ENCODE data around the gene BCLAF3.

BCLAF3 gene

GRCh38 chrX:19966056-19966455 lies 24.8 kb downstream of the BCLAF3 start:
- H3K4me1 ChIP-seq (ENCODE audit: control insufficient read depth, low read depth, low read length) = no peaks in the 10 kb centered on the region
- peaks cover 11% of the 10 kb centered on the region for H3K9me3 ChIP-seq (ENCODE audit: control insufficient read depth, low read depth, low read length)
- no peak overlapping the region for H3K27ac ChIP-seq (ENCODE audit: low read length)
- peaks cover 6% of the 10 kb centered on the region for H3K36me3 ChIP-seq (ENCODE audit: control insufficient read depth, low read depth, low read length)
- no peaks in the 10 kb centered on the region for H3K27me3 ChIP-seq (ENCODE audit: control insufficient read depth, insufficient read depth, low read length)
- H3K9ac ChIP-seq (ENCODE audit: low read length) = no peak overlapping the region
- H3K4me3 ChIP-seq (ENCODE audit: low read length) = no peak overlapping the region

- Histone ChIP-seq H3K4me3 (ENCODE audit: low read length) (no peak overlapping the region), H3K9me3 (ENCODE audit: control insufficient read depth, low read depth, low read length) (peaks cover 11% of the 10 kb centered on the region), H3K9ac (ENCODE audit: low read length) (no peak overlapping the region), H3K27ac (ENCODE audit: low read length) (no peak overlapping the region), H3K36me3 (ENCODE audit: control insufficient read depth, low read depth, low read length) (peaks cover 6% of the 10 kb centered on the region), H3K27me3 (ENCODE audit: control insufficient read depth, insufficient read depth, low read length) (no peaks in the 10 kb centered on the region), H3K4me1 (ENCODE audit: control insufficient read depth, low read depth, low read length) (no peaks in the 10 kb centered on the region)
Measured at GRCh38 chrX:19964017-19964710, 26.7 kb downstream of the BCLAF3 start.

GRCh38 chrX:19960913-19961312 lies 29.9 kb downstream of the BCLAF3 start:
- no peaks in the 10 kb centered on the region for H3K27me3 ChIP-seq (ENCODE audit: control insufficient read depth, insufficient read depth, low read length)
- H3K9ac ChIP-seq (ENCODE audit: low read length) = no peak overlapping the region
- no peaks in the 10 kb centered on the region for H3K4me1 ChIP-seq (ENCODE audit: control insufficient read depth, low read depth, low read length)
- H3K4me3 ChIP-seq (ENCODE audit: low read length) = no peak overlapping the region
- no peak overlapping the region for H3K27ac ChIP-seq (ENCODE audit: low read length)
- H3K36me3 ChIP-seq (ENCODE audit: control insufficient read depth, low read depth, low read length) = peaks cover 2% of the 10 kb centered on the region
- H3K9me3 ChIP-seq (ENCODE audit: control insufficient read depth, low read depth, low read length) = peaks cover 11% of the 10 kb centered on the region

- no peak overlapping the region for H3K9ac ChIP-seq (ENCODE audit: low read length)
- no peaks in the 10 kb centered on the region for H3K36me3 ChIP-seq (ENCODE audit: control insufficient read depth, low read depth, low read length)
- no peak overlapping the region for H3K4me3 ChIP-seq (ENCODE audit: low read length)
- H3K9me3 ChIP-seq (ENCODE audit: control insufficient read depth, low read depth, low read length) = peaks cover 16% of the 10 kb centered on the region
- H3K27me3 ChIP-seq (ENCODE audit: control insufficient read depth, insufficient read depth, low read length) = no peaks in the 10 kb centered on the region
- H3K4me1 ChIP-seq (ENCODE audit: control insufficient read depth, low read depth, low read length) = no peaks in the 10 kb centered on the region
- no peak overlapping the region for H3K27ac ChIP-seq (ENCODE audit: low read length)
Measured at GRCh38 chrX:19958552-19959486, 32.0 kb downstream of the BCLAF3 start.

- Histone ChIP-seq H3K4me1 (ENCODE audit: control insufficient read depth, low read depth, low read length) (no peaks in the 10 kb centered on the region), H3K27ac (ENCODE audit: low read length) (no peak overlapping the region), H3K9me3 (ENCODE audit: control insufficient read depth, low read depth, low read length) (peaks cover 19% of the 10 kb centered on the region), H3K27me3 (ENCODE audit: control insufficient read depth, insufficient read depth, low read length) (no peaks in the 10 kb centered on the region), H3K9ac (ENCODE audit: low read length) (no peak overlapping the region), H3K36me3 (ENCODE audit: control insufficient read depth, low read depth, low read length) (no peaks in the 10 kb centered on the region), H3K4me3 (ENCODE audit: low read length) (no peak overlapping the region)
Measured at GRCh38 chrX:19956923-19957322, 33.9 kb downstream of the BCLAF3 start.

GRCh38 chrX:19956306-19956705 lies 34.6 kb downstream of the BCLAF3 start:
- Histone ChIP-seq H3K36me3 (ENCODE audit: control insufficient read depth, low read depth, low read length) (no peaks in the 10 kb centered on the region), H3K9me3 (ENCODE audit: control insufficient read depth, low read depth, low read length) (peaks cover 16% of the 10 kb centered on the region), H3K9ac (ENCODE audit: low read length) (no peak overlapping the region), H3K27ac (ENCODE audit: low read length) (no peak overlapping the region), H3K27me3 (ENCODE audit: control insufficient read depth, insufficient read depth, low read length) (no peaks in the 10 kb centered on the region), H3K4me1 (ENCODE audit: control insufficient read depth, low read depth, low read length) (no peaks in the 10 kb centered on the region), H3K4me3 (ENCODE audit: low read length) (no peak overlapping the region)

- Histone ChIP-seq H3K9ac (ENCODE audit: low read length) (no peak overlapping the region), H3K9me3 (ENCODE audit: control insufficient read depth, low read depth, low read length) (peaks cover 20% of the 10 kb centered on the region), H3K4me3 (ENCODE audit: low read length) (no peak overlapping the region), H3K36me3 (ENCODE audit: control insufficient read depth, low read depth, low read length) (no peaks in the 10 kb centered on the region), H3K27me3 (ENCODE audit: control insufficient read depth, insufficient read depth, low read length) (no peaks in the 10 kb centered on the region), H3K4me1 (ENCODE audit: control insufficient read depth, low read depth, low read length) (no peaks in the 10 kb centered on the region), H3K27ac (ENCODE audit: low read length) (no peak overlapping the region)
Measured at GRCh38 chrX:19955306-19955705, 35.6 kb downstream of the BCLAF3 start.

GRCh38 chrX:19954335-19955096 lies 36.3 kb downstream of the BCLAF3 start:
- H3K4me3 ChIP-seq (ENCODE audit: low read length) = no peak overlapping the region
- no peak overlapping the region for H3K9ac ChIP-seq (ENCODE audit: low read length)
- no peaks in the 10 kb centered on the region for H3K36me3 ChIP-seq (ENCODE audit: control insufficient read depth, low read depth, low read length)
- H3K9me3 ChIP-seq (ENCODE audit: control insufficient read depth, low read depth, low read length) = peaks cover 20% of the 10 kb centered on the region
- H3K27ac ChIP-seq (ENCODE audit: low read length) = no peak overlapping the region
- H3K27me3 ChIP-seq (ENCODE audit: control insufficient read depth, insufficient read depth, low read length) = no peaks in the 10 kb centered on the region
- H3K4me1 ChIP-seq (ENCODE audit: control insufficient read depth, low read depth, low read length) = no peaks in the 10 kb centered on the region

GRCh38 chrX:19953145-19953544 lies 37.7 kb downstream of the BCLAF3 start:
- Histone ChIP-seq H3K4me3 (ENCODE audit: low read length) (no peak overlapping the region), H3K27ac (ENCODE audit: low read length) (no peak overlapping the region), H3K9me3 (ENCODE audit: control insufficient read depth, low read depth, low read length) (peaks cover 20% of the 10 kb centered on the region), H3K4me1 (ENCODE audit: control insufficient read depth, low read depth, low read length) (no peaks in the 10 kb centered on the region), H3K36me3 (ENCODE audit: control insufficient read depth, low read depth, low read length) (no peaks in the 10 kb centered on the region), H3K27me3 (ENCODE audit: control insufficient read depth, insufficient read depth, low read length) (no peaks in the 10 kb centered on the region), H3K9ac (ENCODE audit: low read length) (no peak overlapping the region)

GRCh38 chrX:19949340-19949739 lies 41.5 kb downstream of the BCLAF3 start:
- no peak overlapping the region for H3K9ac ChIP-seq (ENCODE audit: low read length)
- H3K4me3 ChIP-seq (ENCODE audit: low read length) = no peak overlapping the region
- no peaks in the 10 kb centered on the region for H3K4me1 ChIP-seq (ENCODE audit: control insufficient read depth, low read depth, low read length)
- H3K9me3 ChIP-seq (ENCODE audit: control insufficient read depth, low read depth, low read length) = peaks cover 22% of the 10 kb centered on the region
- H3K36me3 ChIP-seq (ENCODE audit: control insufficient read depth, low read depth, low read length) = no peaks in the 10 kb centered on the region
- no peak overlapping the region for H3K27ac ChIP-seq (ENCODE audit: low read length)
- no peaks in the 10 kb centered on the region for H3K27me3 ChIP-seq (ENCODE audit: control insufficient read depth, insufficient read depth, low read length)

GRCh38 chrX:19947612-19948011 lies 43.2 kb downstream of the BCLAF3 start:
- no peak overlapping the region for H3K4me3 ChIP-seq (ENCODE audit: low read length)
- no peaks in the 10 kb centered on the region for H3K4me1 ChIP-seq (ENCODE audit: control insufficient read depth, low read depth, low read length)
- H3K9ac ChIP-seq (ENCODE audit: low read length) = no peak overlapping the region
- peaks cover 16% of the 10 kb centered on the region for H3K9me3 ChIP-seq (ENCODE audit: control insufficient read depth, low read depth, low read length)
- no peak overlapping the region for H3K27ac ChIP-seq (ENCODE audit: low read length)
- H3K36me3 ChIP-seq (ENCODE audit: control insufficient read depth, low read depth, low read length) = no peaks in the 10 kb centered on the region
- no peaks in the 10 kb centered on the region for H3K27me3 ChIP-seq (ENCODE audit: control insufficient read depth, insufficient read depth, low read length)
